H9 (cell line): ENCODE data around the gene RIBC1. TPM values are rescaled to one million over a fixed set of nuclear protein-coding genes. Genes with fewer than 3 reads are reported as not detected.

Source experiments
- DNase-seq: peaks from one replicate; pipeline ENCODE4 v3.0.0-alpha.2; 2017
- H2AFZ ChIP-seq: one replicate; pipeline ENCODE4 v1.6.1; 2013; ENCODE audit warnings: mild to moderate bottlenecking, low read length, control low read depth, moderate library complexity
- H2AK5ac ChIP-seq: 2 replicates; pipeline ENCODE4 v1.6.1; 2013; ENCODE audit warnings: low read length, control low read depth, mixed read lengths; ENCODE audit not compliant: insufficient read length
- H2BK120ac ChIP-seq: one replicate; pipeline ENCODE4 v1.6.1; 2013; ENCODE audit warnings: low read depth, mild to moderate bottlenecking, low read length, control low read depth, inconsistent platforms; ENCODE audit not compliant: poor library complexity, severe bottlenecking
- H2BK12ac ChIP-seq: 2 replicates; pipeline ENCODE4 v1.6.1; 2013; ENCODE audit warnings: low read length, control low read depth, mixed read lengths, low read depth; ENCODE audit not compliant: insufficient read length
- H2BK15ac ChIP-seq: 2 replicates; pipeline ENCODE4 v1.6.1; 2013; ENCODE audit warnings: low read depth, low read length, control low read depth
- H2BK20ac ChIP-seq: one replicate; pipeline ENCODE4 v1.6.1; 2013; ENCODE audit warnings: low read depth, mild to moderate bottlenecking, low read length, control low read depth, inconsistent platforms; ENCODE audit not compliant: poor library complexity, severe bottlenecking
- H2BK5ac ChIP-seq: 2 replicates; pipeline ENCODE4 v1.6.1; 2013; ENCODE audit warnings: low read length, control low read depth, mixed read lengths; ENCODE audit not compliant: insufficient read length
- H3K14ac ChIP-seq: 2 replicates; pipeline ENCODE4 v1.6.1; 2013; ENCODE audit warnings: low read length, control low read depth; ENCODE audit not compliant: insufficient read depth
- H3K18ac ChIP-seq: 2 replicates; pipeline ENCODE4 v1.6.1; 2013; ENCODE audit warnings: low read depth, mild to moderate bottlenecking, mixed read lengths, low read length, control low read depth; ENCODE audit not compliant: insufficient read length
- H3K23ac ChIP-seq: 2 replicates; pipeline ENCODE4 v1.6.1; 2013; ENCODE audit warnings: low read length, control low read depth, mixed read lengths, low read depth; ENCODE audit not compliant: insufficient read length
- H3K23me2 ChIP-seq: 2 replicates; pipeline ENCODE4 v1.6.1; 2013; ENCODE audit warnings: low read depth, mild to moderate bottlenecking, mixed read lengths, low read length, control low read depth; ENCODE audit not compliant: insufficient read length, poor library complexity, severe bottlenecking
- H3K27ac ChIP-seq: 2 replicates; pipeline ENCODE4 v1.5.1; 2013; ENCODE audit warnings: low read length, control low read depth, mixed read lengths, low read depth; ENCODE audit not compliant: insufficient read length
- H3K27me3 ChIP-seq: 2 replicates; pipeline ENCODE4 v1.6.1; 2013; ENCODE audit warnings: low read length, control low read depth, inconsistent platforms; ENCODE audit not compliant: insufficient read depth
- H3K4ac ChIP-seq: 2 replicates; pipeline ENCODE4 v1.6.1; 2013; ENCODE audit warnings: low read depth, mild to moderate bottlenecking, control low read depth, inconsistent platforms, low read length, moderate library complexity
- H3K4me1 ChIP-seq: 2 replicates; pipeline ENCODE4 v1.6.1; 2013; ENCODE audit warnings: low read length, control low read depth, inconsistent platforms; ENCODE audit not compliant: insufficient read depth
- H3K4me2 ChIP-seq: 2 replicates; pipeline ENCODE4 v1.6.1; 2013; ENCODE audit warnings: low read length, control low read depth, mixed read lengths; ENCODE audit not compliant: insufficient read length, insufficient read depth
- H3K56ac ChIP-seq: 2 replicates; pipeline ENCODE4 v1.6.1; 2013; ENCODE audit warnings: low read depth, mild to moderate bottlenecking, mixed read lengths, low read length, control low read depth; ENCODE audit not compliant: insufficient read length
- H3K79me1 ChIP-seq: 2 replicates; pipeline ENCODE4 v1.6.1; 2013; ENCODE audit warnings: low read depth, mild to moderate bottlenecking, moderate library complexity, low read length, control low read depth, inconsistent platforms; ENCODE audit not compliant: insufficient read depth, poor library complexity, severe bottlenecking
- H3K79me2 ChIP-seq: 2 replicates; pipeline ENCODE4 v1.6.1; 2013; ENCODE audit warnings: low read length, control low read depth, inconsistent platforms; ENCODE audit not compliant: insufficient read depth
- H3K9ac ChIP-seq: 2 replicates; pipeline ENCODE4 v1.6.1; 2013; ENCODE audit warnings: low read length, control low read depth, mixed read lengths; ENCODE audit not compliant: insufficient read length; ENCODE audit errors: extremely low read depth
- H3K9me3 ChIP-seq: one replicate; pipeline ENCODE4 v1.6.1; 2013; ENCODE audit warnings: low read depth, low read length, inconsistent platforms; ENCODE audit not compliant: control insufficient read depth
- H3T11ph ChIP-seq: one replicate; pipeline ENCODE4 v1.6.1; 2013; ENCODE audit warnings: mild to moderate bottlenecking, low read length, control low read depth, inconsistent platforms
- H4K20me1 ChIP-seq: one replicate; pipeline ENCODE4 v1.6.1; 2013; ENCODE audit not compliant: control insufficient read depth, insufficient read length, insufficient read depth
- H4K5ac ChIP-seq: 2 replicates; pipeline ENCODE4 v1.6.1; 2013; ENCODE audit warnings: low read depth, mild to moderate bottlenecking, mixed read lengths, low read length, control low read depth; ENCODE audit not compliant: insufficient read length
- H4K8ac ChIP-seq: replicated peaks from 2 replicates; pipeline ENCODE4 v1.6.1; 2013; ENCODE audit warnings: low read length, control low read depth, mixed read lengths, low read depth; ENCODE audit not compliant: insufficient read length
- H4K91ac ChIP-seq: 2 replicates; pipeline ENCODE4 v1.6.1; 2013; ENCODE audit warnings: low read depth, mild to moderate bottlenecking, moderate library complexity, mixed read lengths, low read length, control low read depth; ENCODE audit not compliant: insufficient read length
- H3K27ac Mint-ChIP-seq, 3 experiments: 2 replicates in 2 of 3; 3 replicates in 1 of 3; pipeline ENCODE4 v1.8.0; 2020 to 2021; ENCODE audit warnings: mixed read lengths in 3 of 3, mild to moderate bottlenecking in 1 of 3, moderate library complexity in 1 of 3
- H3K27me3 Mint-ChIP-seq: 2 replicates; pipeline ENCODE4 v1.8.0; 2021; ENCODE audit warnings: low read depth, mild to moderate bottlenecking, moderate library complexity, mixed read lengths
- H3K36me3 Mint-ChIP-seq, 3 experiments: 2 replicates in 2 of 3; 3 replicates in 1 of 3; pipeline ENCODE4 v1.8.0; 2020 to 2021; ENCODE audit warnings: low read depth in 3 of 3, mixed read lengths in 3 of 3; ENCODE audit not compliant: insufficient read depth in 1 of 3
- H3K4me1 Mint-ChIP-seq, 2 experiments: 2 replicates each; pipeline ENCODE4 v1.8.0; 2020; ENCODE audit warnings: mixed read lengths in 2 of 2
- H3K4me3 Mint-ChIP-seq, 2 experiments: 2 replicates in 1 of 2; 3 replicates in 1 of 2; pipeline ENCODE4 v1.8.0; 2020 to 2021; ENCODE audit warnings: mild to moderate bottlenecking in 2 of 2, mixed read lengths in 2 of 2, moderate library complexity in 1 of 2
- H3K9me3 Mint-ChIP-seq, 2 experiments: 2 replicates in 1 of 2; 3 replicates in 1 of 2; pipeline ENCODE4 v1.8.0; 2020; ENCODE audit warnings: mild to moderate bottlenecking in 2 of 2, mixed read lengths in 2 of 2, moderate library complexity in 1 of 2
- CTCF ChIP-seq: fragments of 200-600 bp; sonication (generic); conservative IDR thresholded peaks from 3 replicates; pipeline ENCODE4 v1.8.0; 2021; ENCODE audit warnings: antibody characterized with exemption, mild to moderate bottlenecking
- WGBS: extraction: QIAGEN DNeasy Blood & Tissue Kit; methylation state at CpG from one replicate; pipeline ENCODE4 v1.1.7; 2013; ENCODE audit warnings: missing lambda C conversion rate, low lambda C conversion rate, mixed read lengths; ENCODE audit not compliant: insufficient read length; ENCODE audit errors: extremely low coverage; 5-methylcytosine and 5-hydroxymethylcytosine counted together
- total RNA-seq: library from RNA; stranded (reverse); gene quantifications from 2 replicates; pipeline ENCODE4 v1.2.1, GENCODE V29; 2021

RIBC1 gene
- total RNA-seq, 1 experiment from 2014 or later = 1.2 TPM

- H2BK5ac ChIP-seq = no peak overlapping the region
- peaks cover 54 to 59% of the 10 kb centered on the region in 2 experiments for H3K9me3 Mint-ChIP-seq
- no peak overlapping the region for H3K56ac ChIP-seq
- no peak overlapping the region for H2BK20ac ChIP-seq
- H3K27ac ChIP-seq = no peak overlapping the region
- no peak overlapping the region for H2AK5ac ChIP-seq
- peaks cover 9% of the 10 kb centered on the region for H3K9me3 ChIP-seq
- H2BK12ac ChIP-seq = no peak overlapping the region
- no peak for DNase-seq
- no peaks in the 10 kb centered on the region for H4K20me1 ChIP-seq
- H3T11ph ChIP-seq = no peak overlapping the region
- no peak overlapping the region for H3K4me3 Mint-ChIP-seq
- H3K27me3 Mint-ChIP-seq = no peaks in the 10 kb centered on the region; the same call in none of the 2 replicates
- no peak overlapping the region for H3K27ac Mint-ChIP-seq
- no peaks in the 10 kb centered on the region for H3K23me2 ChIP-seq
- no peak overlapping the region for H3K4ac ChIP-seq
- no peak overlapping the region for H3K14ac ChIP-seq
- H3K79me1 ChIP-seq = no peaks in the 10 kb centered on the region
- no peak overlapping the region for H3K4me2 ChIP-seq
- no peaks in the 10 kb centered on the region for H3K79me2 ChIP-seq
- peaks cover 0 to 4% of the 10 kb centered on the region in 2 experiments; a peak in 1 of 4 replicates for H3K4me1 Mint-ChIP-seq
- H3K4me1 ChIP-seq = no peaks in the 10 kb centered on the region
- H3K27me3 ChIP-seq = no peaks in the 10 kb centered on the region
- H4K8ac ChIP-seq = no peak overlapping the region
- no peak overlapping the region for H3K9ac ChIP-seq
- no peak overlapping the region for H3K18ac ChIP-seq
- H2AFZ ChIP-seq = no peak overlapping the region
- no peak overlapping the region for H4K91ac ChIP-seq
- TF ChIP-seq CTCF = no peak
- no peak overlapping the region for H2BK120ac ChIP-seq
- no peak overlapping the region for H2BK15ac ChIP-seq
- H3K23ac ChIP-seq = no peak overlapping the region
- no peaks in the 10 kb centered on the region; a peak in 1 of 7 replicates for H3K36me3 Mint-ChIP-seq
- H4K5ac ChIP-seq = no peak overlapping the region
- WGBS = no CpG with 5 or more reads among the region's 3 CpGs
These were observed 33.6 kb downstream of the RIBC1 start for GRCh38 chrX:53456254-53456653.
